Body of pancreas (tissue), 4 donors: Measurements from ENCODE around the gene SLC1A5.

ENCODE experiments used
- CTCF ChIP-seq, 7 experiments: fragments of 450-650 bp in 4 of 7; fragments of 200-600 bp in 3 of 7; sonication (generic) in 3 of 7; IDR thresholded peaks; one replicate each; pipeline ENCODE4 v1.5.1; 2016 to 2019; ENCODE audit warnings: antibody characterized with exemption in 7 of 7
- POLR2A ChIP-seq, 3 donors: fragments of 450-650 bp; IDR thresholded peaks; one replicate each; pipeline ENCODE4 v1.6.1; 2016; ENCODE audit warnings: antibody characterized with exemption in 3 of 3, mild to moderate bottlenecking in 2 of 3

- TF ChIP-seq CTCF (IDR thresholded peaks at IDR 0.05), result no peak
- no peak for TF ChIP-seq POLR2A (IDR thresholded peaks at IDR 0.05)
Measured at GRCh38 chr19:46755077-46755852, 33.1 kb downstream of the SLC1A5 start.
